K562 (cell line): ENCODE data around the gene EGFR. TPM values are rescaled to one million over a fixed set of nuclear protein-coding genes. Genes with fewer than 3 reads are reported as not detected.

Experiments
- ATAC-seq: fragments of 200-7000 bp; cut with Tn5 transposase; 3 replicates; pipeline ENCODE4 v1.9.1; 2020; ENCODE audit warnings: moderate library complexity
- BruUV-seq: library from RNA; stranded (reverse); fragments of 400-500 nt; replicated peaks from 2 replicates; lab custom pipeline; 2021; lab: Mats Ljungman, UMichigan
- CTCF ChIA-PET: fragments of 300-600 bp; formaldehyde crosslinking; extraction: SDS; loops from one replicate; lab custom pipeline; 2021; ENCODE audit warnings: low intra/inter-chr PET ratio; lab: Yijun Ruan, JAX
- POLR2A ChIA-PET: fragments of 300-600, 350-650 bp; sonication (Branson Sonifier 250); formaldehyde crosslinking; extraction: SDS; loops from one replicate; lab custom pipeline; 2021; ENCODE audit warnings: antibody characterized with exemption, inconsistent platforms; lab: Yijun Ruan, JAX
- DNase-seq, 4 experiments: peaks; one replicate each; pipeline versions ENCODE4 v3.0.0 to v3.0.0-alpha.2; 2011 to 2018; ENCODE audit warnings: low spot score in 3 of 4, mixed read lengths in 3 of 4; ENCODE audit errors: extremely low read depth in 1 of 4
- FAIRE-seq: peaks from 2 replicates; lab custom pipeline; 2011; peaks lifted over from hg19 to GRCh38; lab: Jason Lieb, UNC
- H2AFZ ChIP-seq: 2 replicates; pipeline ENCODE4 v1.6.0; 2011; ENCODE audit warnings: low read depth, low read length, control low read depth, inconsistent platforms
- H3K27ac ChIP-seq: fragments of 200-600 bp; 3 replicates; pipeline ENCODE4 v1.8.0; 2011; ENCODE audit warnings: low read depth, mild to moderate bottlenecking, control low read depth, inconsistent platforms, low read length, moderate library complexity, mixed read lengths; ENCODE audit errors: extremely low read depth
- H3K27me3 ChIP-seq, 2 experiments: fragments of 300-600 bp in 1 of 2; 2 replicates in 1 of 2; 3 replicates in 1 of 2; pipeline versions ENCODE4 v1.6.0 to v1.8.0; 2011; ENCODE audit warnings: inconsistent platforms in 2 of 2, low read length in 2 of 2, mild to moderate bottlenecking in 1 of 2, mixed read lengths in 1 of 2, moderate library complexity in 1 of 2; ENCODE audit not compliant: control insufficient read depth in 2 of 2, insufficient read depth in 2 of 2
- H3K36me3 ChIP-seq: fragments of 300-600 bp; 3 replicates; pipeline ENCODE4 v1.8.0; 2011; ENCODE audit warnings: mild to moderate bottlenecking, low read length, inconsistent platforms; ENCODE audit not compliant: control insufficient read depth, insufficient read depth
- H3K4me1 ChIP-seq, 2 experiments: fragments of 200-600 bp in 1 of 2; replicated peaks in 1 of 2; 2 replicates in 1 of 2; 3 replicates in 1 of 2; pipeline versions ENCODE4 v1.5.1 to v1.8.0; 2011; ENCODE audit warnings: inconsistent platforms in 2 of 2, low read length in 2 of 2, mild to moderate bottlenecking in 1 of 2, mixed read lengths in 1 of 2, moderate library complexity in 1 of 2; ENCODE audit not compliant: control insufficient read depth in 2 of 2, insufficient read depth in 2 of 2
- H3K4me2 ChIP-seq: 2 replicates; pipeline ENCODE4 v1.6.1; 2011; ENCODE audit warnings: low read length, control low read depth, inconsistent platforms, mixed read lengths; ENCODE audit not compliant: insufficient read depth
- H3K4me3 ChIP-seq: fragments of 200-600 bp; sonication (generic), shearing (Covaris generic); 2 replicates; pipeline ENCODE4 v1.5.1; 2016; ENCODE audit warnings: control low read depth, inconsistent platforms
- H3K79me2 ChIP-seq: fragments of 200-600 bp; 3 replicates; pipeline ENCODE4 v1.8.0; 2011; ENCODE audit warnings: low read length, inconsistent platforms; ENCODE audit not compliant: control insufficient read depth, insufficient read depth
- H3K9ac ChIP-seq, 2 experiments: 2 replicates each; pipeline versions ENCODE4 v1.6.0 to v1.6.1; 2011; ENCODE audit warnings: low read depth in 2 of 2, low read length in 2 of 2, control low read depth in 1 of 2, inconsistent platforms in 1 of 2, mild to moderate bottlenecking in 1 of 2, mixed read lengths in 1 of 2; ENCODE audit not compliant: insufficient read depth in 1 of 2
- H3K9me1 ChIP-seq: one replicate; pipeline ENCODE4 v1.6.0; 2011; ENCODE audit warnings: inconsistent platforms, mild to moderate bottlenecking, low read length, moderate library complexity; ENCODE audit not compliant: control insufficient read depth, insufficient read depth
- H3K9me3 ChIP-seq: replicated peaks from 2 replicates; pipeline ENCODE4 v1.5.1; 2011; ENCODE audit warnings: low read depth, low read length, inconsistent platforms; ENCODE audit not compliant: control insufficient read depth, insufficient read depth
- H4K20me1 ChIP-seq: replicated peaks from 2 replicates; pipeline ENCODE4 v1.6.1; 2011; ENCODE audit warnings: low read length, inconsistent platforms, mixed read lengths; ENCODE audit not compliant: control insufficient read depth, insufficient read depth
- HDGF ChIP-seq: fragments of 450-650 bp; IDR thresholded peaks from 2 replicates; pipeline ENCODE4 v1.6.1; 2016
- KLF10 ChIP-seq: fragments of 250-450 bp; sonication (Bioruptor Pico); IDR thresholded peaks from 2 replicates; pipeline ENCODE4 v1.6.1; 2021; ENCODE audit warnings: matching md5 sums
- MYBL2 ChIP-seq, 2 experiments: fragments of 450-650 bp in 1 of 2; sonication (generic) in 1 of 2; formaldehyde crosslinking in 1 of 2; IDR thresholded peaks; 2 replicates each; pipeline versions ENCODE4 v1.6.1 to v1.8.1; 2017 to 2022; ENCODE audit warnings: borderline replicate concordance in 1 of 2, inconsistent platforms in 1 of 2, low read depth in 1 of 2, mild to moderate bottlenecking in 1 of 2, missing genetic modification reagents in 1 of 2, moderate library complexity in 1 of 2
- NEUROD1 ChIP-seq: fragments of 150-350 bp; IDR thresholded peaks from 2 replicates; pipeline ENCODE4 v1.6.1; 2014; ENCODE audit warnings: borderline replicate concordance, low read length, low read depth; ENCODE audit not compliant: partially characterized antibody
- RBM15 ChIP-seq: fragments of 200-400 bp; formaldehyde crosslinking; IDR thresholded peaks from 2 replicates; pipeline ENCODE4 v1.6.1; 2018; ENCODE audit warnings: mild to moderate bottlenecking, low read length, moderate library complexity; ENCODE audit not compliant: insufficient read depth
- TEAD2 ChIP-seq: fragments of 450-650 bp; IDR thresholded peaks from 2 replicates; pipeline ENCODE4 v1.6.1; 2016; ENCODE audit warnings: missing genetic modification characterization, control low read depth, missing compliant biosample characterization
- ZNF224 ChIP-seq: sonication (generic); formaldehyde crosslinking; IDR thresholded peaks from 2 replicates; pipeline ENCODE4 v1.8.0; 2022; ENCODE audit warnings: mild to moderate bottlenecking, missing genetic modification reagents
- WGBS: fragments of 100-300 bp; shearing (Covaris generic); methylation state at CpG from one replicate; pipeline ENCODE4 v1.1.6; 2016; ENCODE audit warnings: low coverage, mixed read lengths; ENCODE audit not compliant: insufficient coverage; ENCODE audit errors: missing lambda C conversion rate; 5-methylcytosine and 5-hydroxymethylcytosine counted together
- in situ Hi-C: fragments of 300-500 bp; cut with MboI; formaldehyde crosslinking; loops from 4 replicates; pipeline ENCODE4 v1.15.0; 2018; ENCODE audit warnings: inconsistent platforms, mixed read lengths
- intact Hi-C: fragments of 100-400 bp; cut with micrococcal nuclease; formaldehyde crosslinking; loops from 2 replicates; pipeline ENCODE4 v1.14.2; 2022
- polyA plus RNA-seq, 8 experiments: library from polyadenylated mRNA; depleted of rRNA in 4 of 8; stranded (reverse) in 5 of 8; unstranded in 3 of 8; fragments of >200 nt; fragmentation: Nextera tagmentation in 2 of 8; fragmentation: Illumina TruSeq in 1 of 8; extraction: Ambion mirVana in 2 of 8; extraction: Trizol in 1 of 8; gene quantifications; 2 replicates each; pipeline versions ENCODE4 v1.2.1 to v1.2.3, GENCODE V29; 2011 to 2014; ENCODE audit warnings: inconsistent platforms in 1 of 8, missing spikeins in 1 of 8
- total RNA-seq, 7 experiments: library from RNA; depleted of rRNA in 6 of 7; stranded (reverse); fragments of >200 nt in 6 of 7; fragmentation: Illumina TruSeq in 2 of 7; extraction: Trizol in 2 of 7; gene quantifications; 2 replicates each; pipeline versions ENCODE4 v1.2.1 to v1.2.3, GENCODE V29; 2011 to 2021; ENCODE audit warnings: low replicate concordance in 1 of 7
- TF ChIP-seq, protein P1 (sequence below): fragments of 450-650 bp; IDR thresholded peaks from 2 replicates; pipeline ENCODE4 v1.6.1; 2016
- TF ChIP-seq, protein P2 (sequence below): fragments of 250-450 bp; sonication (Bioruptor Pico); IDR thresholded peaks from 2 replicates; pipeline ENCODE4 v1.5.0; 2021

The EGFR gene
- total and polyA plus RNA-seq, 9 of the 15 experiments (the other 6 are each of a cell fraction or from before 2014, with no cell fraction given) = 0.13 TPM; not detected in 8

- no TSS peak for BruUV-seq
- H3K36me3 ChIP-seq = no peaks in the 10 kb centered on the region
- no peaks in the 10 kb centered on the region for H3K79me2 ChIP-seq
- H4K20me1 ChIP-seq = peaks cover 3% of the 10 kb centered on the region; the same call in 1 of the 2 replicates
- no peak for DNase-seq
- intact Hi-C loops = loop anchor here (10.0 kb wide), 1 partner anchor 199 kb away; no protein-coding TSS in a partner anchor
- no peak for ATAC-seq
- no peak overlapping the region for H3K4me3 ChIP-seq
- H3K9me1 ChIP-seq = no peaks in the 10 kb centered on the region
- no peak overlapping the region for H3K9ac ChIP-seq
- H2AFZ ChIP-seq = no peak overlapping the region
- ChIA-PET POLR2A (no interaction called here), CTCF (no interaction called here)
- no peak overlapping the region for H3K4me2 ChIP-seq
- H3K27me3 ChIP-seq = peaks cover 13 to 43% of the 10 kb centered on the region in 2 experiments; a peak in 3 of 5 replicates
- FAIRE-seq = no peak
- WGBS = 0% methylated on average over 6 of the region's 7 CpGs
- no peak for TF ChIP-seq TEAD2
- no peak for TF ChIP-seq NEUROD1
- no peak for TF ChIP-seq KLF10
- TF ChIP-seq ZNF224 (CRISPR knock-in tag) = no peak
- no peak for TF ChIP-seq HDGF
- TF ChIP-seq, protein P1, sequence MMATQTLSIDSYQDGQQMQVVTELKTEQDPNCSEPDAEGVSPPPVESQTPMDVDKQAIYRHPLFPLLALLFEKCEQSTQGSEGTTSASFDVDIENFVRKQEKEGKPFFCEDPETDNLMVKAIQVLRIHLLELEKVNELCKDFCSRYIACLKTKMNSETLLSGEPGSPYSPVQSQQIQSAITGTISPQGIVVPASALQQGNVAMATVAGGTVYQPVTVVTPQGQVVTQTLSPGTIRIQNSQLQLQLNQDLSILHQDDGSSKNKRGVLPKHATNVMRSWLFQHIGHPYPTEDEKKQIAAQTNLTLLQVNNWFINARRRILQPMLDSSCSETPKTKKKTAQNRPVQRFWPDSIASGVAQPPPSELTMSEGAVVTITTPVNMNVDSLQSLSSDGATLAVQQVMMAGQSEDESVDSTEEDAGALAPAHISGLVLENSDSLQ = no peak
- no peak for TF ChIP-seq MYBL2 (IDR thresholded peaks at IDR 0.05; ENCODE audit: low read depth)
- TF ChIP-seq MYBL2 (CRISPR knock-in tag; IDR thresholded peaks at IDR 0.05; ENCODE audit: borderline replicate concordance) = no peak
- TF ChIP-seq RBM15 = no peak
- TF ChIP-seq, protein P2, sequence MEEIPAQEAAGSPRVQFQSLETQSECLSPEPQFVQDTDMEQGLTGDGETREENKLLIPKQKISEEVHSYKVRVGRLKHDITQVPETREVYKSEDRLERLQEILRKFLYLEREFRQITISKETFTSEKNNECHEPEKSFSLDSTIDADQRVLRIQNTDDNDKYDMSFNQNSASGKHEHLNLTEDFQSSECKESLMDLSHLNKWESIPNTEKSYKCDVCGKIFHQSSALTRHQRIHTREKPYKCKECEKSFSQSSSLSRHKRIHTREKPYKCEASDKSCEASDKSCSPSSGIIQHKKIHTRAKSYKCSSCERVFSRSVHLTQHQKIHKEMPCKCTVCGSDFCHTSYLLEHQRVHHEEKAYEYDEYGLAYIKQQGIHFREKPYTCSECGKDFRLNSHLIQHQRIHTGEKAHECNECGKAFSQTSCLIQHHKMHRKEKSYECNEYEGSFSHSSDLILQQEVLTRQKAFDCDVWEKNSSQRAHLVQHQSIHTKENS = no peak
- TF ChIP-seq, all 486 proteins: peak for 0
- in situ Hi-C loops = no loop called here
- Histone ChIP-seq H3K4me1 (no peaks in the 10 kb centered on the region), H3K27ac (no peak overlapping the region), H3K9me3 (no peaks in the 10 kb centered on the region)
Observed at GRCh38 chr7:55055479-55055878, 36.7 kb downstream of the EGFR start.
